NCI-H460 (cell line): ENCODE results near the gene PRPF31. TPM values are rescaled to one million over a fixed set of nuclear protein-coding genes. Genes with fewer than 3 reads are reported as not detected.
"Not testable (repeated sequence)": the region's sequence is repeated elsewhere in the genome, so short reads cannot be mapped to it uniquely, and the experiment has no call there.

ENCODE experiments used
- DNase-seq: peaks from one replicate; pipeline ENCODE4 v3.0.0-alpha.2; 2016; ENCODE audit warnings: low read depth; ENCODE audit errors: extremely low read depth
- polyA plus RNA-seq: library from polyadenylated mRNA; depleted of rRNA; stranded (reverse); fragments of >200 nt; gene quantifications from 2 replicates; pipeline ENCODE4 v1.2.3, GENCODE V29; 2014; cell fraction: nucleus; rRNA removed
- total RNA-seq: library from RNA; depleted of rRNA; stranded (reverse); fragments of >200 nt; shearing (Covaris generic); gene quantifications from 2 replicates; pipeline ENCODE4 v1.2.3, GENCODE V29; 2014; rRNA removed

Gene PRPF31, protein sequence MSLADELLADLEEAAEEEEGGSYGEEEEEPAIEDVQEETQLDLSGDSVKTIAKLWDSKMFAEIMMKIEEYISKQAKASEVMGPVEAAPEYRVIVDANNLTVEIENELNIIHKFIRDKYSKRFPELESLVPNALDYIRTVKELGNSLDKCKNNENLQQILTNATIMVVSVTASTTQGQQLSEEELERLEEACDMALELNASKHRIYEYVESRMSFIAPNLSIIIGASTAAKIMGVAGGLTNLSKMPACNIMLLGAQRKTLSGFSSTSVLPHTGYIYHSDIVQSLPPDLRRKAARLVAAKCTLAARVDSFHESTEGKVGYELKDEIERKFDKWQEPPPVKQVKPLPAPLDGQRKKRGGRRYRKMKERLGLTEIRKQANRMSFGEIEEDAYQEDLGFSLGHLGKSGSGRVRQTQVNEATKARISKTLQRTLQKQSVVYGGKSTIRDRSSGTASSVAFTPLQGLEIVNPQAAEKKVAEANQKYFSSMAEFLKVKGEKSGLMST
- total RNA-seq: 28.5 and 34.1 TPM in 2 replicates
- 81.7 and 84.9 TPM in 2 replicates for polyA plus RNA-seq

DNA sequence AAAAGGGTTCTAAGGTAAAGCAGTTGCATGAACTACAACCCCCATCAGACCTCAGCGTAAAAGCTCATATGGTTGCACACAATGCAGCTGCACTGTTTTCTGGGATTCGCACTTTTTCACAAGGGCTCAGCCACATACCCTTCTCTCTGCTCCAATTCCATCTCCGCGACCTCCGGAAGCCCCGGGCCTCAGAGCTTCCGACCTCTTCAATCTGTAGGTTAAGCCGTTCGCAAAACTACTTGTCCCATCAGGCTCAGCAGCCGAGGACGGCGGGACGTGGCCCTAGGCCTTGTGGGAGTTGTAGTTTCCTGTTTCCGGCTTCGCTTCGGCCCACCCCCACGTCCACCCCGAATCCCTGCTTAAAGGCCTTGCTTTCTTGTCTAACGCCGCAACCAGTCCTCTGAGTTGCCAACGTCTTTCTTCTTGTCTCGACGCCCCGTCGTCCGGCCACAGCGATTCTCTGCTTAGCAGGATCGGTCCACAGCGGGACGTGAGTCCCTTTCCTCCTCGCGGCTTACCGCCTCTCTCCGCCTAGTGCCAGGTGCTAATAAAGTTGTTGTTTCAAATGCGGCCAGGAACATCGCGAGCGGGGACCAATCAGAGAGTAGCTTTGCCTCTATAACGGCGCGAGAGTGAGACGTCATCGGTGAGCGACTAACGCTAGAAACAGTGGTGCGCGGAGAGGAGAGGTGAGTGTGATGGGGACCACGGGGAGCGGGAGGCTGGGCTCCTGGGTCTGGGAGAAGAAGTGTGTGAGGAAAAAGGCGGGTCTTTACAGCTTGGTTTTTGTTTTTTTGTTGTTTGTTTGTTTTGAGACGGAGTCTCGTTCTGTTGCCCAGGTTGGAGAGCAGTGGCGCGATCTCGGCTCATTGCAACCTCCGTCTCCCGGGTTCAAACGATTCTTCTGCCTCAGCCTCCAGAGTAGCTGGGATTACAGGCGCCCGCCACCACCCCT lies at the start of gene PRPF31, which contains the start of gene TFPT:
PRPF31 (plus strand) TSS at position 646 of the 955 bp plus-strand sequence. CDS start 2,525 bp downstream, outside the sequence.
TFPT (minus strand) TSS at position 549 of the 955 bp plus-strand sequence; CDS start at position 161, 388 bp downstream.
- DNase-seq: peak; percentile 96

DNA sequence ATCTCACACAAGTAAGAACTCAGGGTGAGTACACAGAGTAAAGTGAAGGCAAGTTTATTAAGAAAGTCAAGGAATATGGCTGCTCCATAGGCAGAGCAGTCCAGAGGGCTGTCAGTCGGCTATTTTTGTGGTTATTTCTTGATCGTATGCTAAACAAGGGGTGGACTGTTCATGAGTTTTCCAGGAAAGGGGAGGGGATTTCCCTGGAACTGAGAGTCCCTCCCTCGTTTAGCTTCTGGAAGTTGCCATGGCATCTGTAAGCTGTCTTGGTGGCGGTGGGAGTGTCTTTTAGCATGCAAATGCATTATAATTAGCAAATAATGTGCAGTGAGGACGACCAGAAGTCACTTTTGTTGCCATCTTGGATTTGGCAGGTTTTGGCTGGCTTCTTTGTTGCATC lies 46.1 kb upstream of the PRPF31 start:
- DNase-seq: no peak

DNA sequence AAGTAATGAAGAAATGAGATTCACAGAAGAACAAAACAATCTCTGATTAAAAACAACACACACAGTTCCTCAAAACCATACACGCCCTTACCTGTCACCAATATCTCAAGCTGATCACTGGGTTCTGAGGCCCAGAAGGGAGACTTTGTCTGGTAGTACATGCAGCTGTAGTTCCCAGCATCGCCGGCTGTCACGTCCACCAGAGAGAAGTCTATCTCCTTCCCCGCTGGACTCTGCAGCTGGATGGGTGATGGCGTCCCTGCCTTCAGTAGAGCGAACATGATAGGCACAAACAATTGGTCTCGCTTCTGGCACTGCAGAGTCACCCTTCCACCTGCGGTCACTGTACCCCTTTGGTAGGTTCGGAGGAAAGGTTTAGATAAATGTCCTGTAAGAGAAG lies 41.7 kb upstream of the PRPF31 start:
- DNase-seq: no peak

DNA sequence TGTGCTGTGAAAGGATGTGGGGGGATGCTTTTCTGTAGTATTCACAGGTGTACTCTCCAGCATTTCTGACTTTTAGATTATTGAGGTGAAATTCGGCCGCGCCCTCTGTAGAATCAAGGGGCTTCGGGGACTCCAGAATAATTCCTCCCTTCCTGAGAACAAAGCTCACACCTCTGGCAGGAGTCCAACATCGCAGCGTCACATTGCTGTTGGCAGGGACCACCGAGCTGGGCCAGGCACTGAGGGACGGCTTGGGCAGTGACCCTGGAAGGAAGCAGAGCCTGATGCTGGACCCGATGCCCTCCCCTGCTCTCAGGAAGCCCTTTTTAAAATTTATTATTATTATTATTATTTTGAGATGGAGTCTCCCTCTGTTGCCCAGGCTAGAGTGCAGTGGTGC lies 40.7 kb upstream of the PRPF31 start:
- DNase-seq: no peak

DNA sequence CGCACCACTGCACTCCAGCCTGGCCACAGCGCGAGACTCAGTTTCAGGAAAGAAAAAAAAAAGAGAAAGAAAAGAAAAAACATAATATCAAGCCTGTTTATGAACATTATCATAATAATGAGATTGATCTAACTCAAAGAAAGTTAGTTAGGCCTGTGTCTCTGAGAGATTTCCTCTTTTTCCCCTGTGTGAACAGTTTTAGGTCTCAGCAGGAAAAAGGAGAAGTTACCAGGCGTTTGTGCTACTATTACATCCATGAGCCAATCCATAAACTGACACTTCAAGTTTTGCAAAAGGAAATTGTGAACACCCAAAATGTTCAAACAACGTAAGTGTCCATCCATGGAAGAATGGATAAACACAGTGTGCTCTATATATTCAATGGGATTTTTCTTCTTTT lies 38.2 kb upstream of the PRPF31 start:
- no peak for DNase-seq

DNA sequence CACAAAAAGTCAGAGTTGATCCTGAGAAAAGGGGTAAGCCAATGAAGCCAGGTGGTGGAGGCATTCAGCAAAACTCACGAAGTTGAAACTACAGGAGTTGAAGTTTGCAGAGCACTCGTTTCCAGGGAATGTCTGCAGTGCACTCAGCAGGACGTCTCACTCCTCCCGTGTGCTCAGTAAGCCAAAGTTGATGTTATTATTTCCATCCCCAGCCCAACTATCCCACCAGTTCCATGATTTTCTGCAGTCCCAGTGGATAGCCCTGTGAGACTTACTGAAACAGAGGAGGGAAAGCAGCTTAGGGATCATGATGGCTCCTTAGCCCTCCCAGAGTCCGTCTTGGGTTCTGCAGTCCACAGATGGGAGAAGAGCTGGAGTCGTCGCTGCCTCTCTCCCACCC lies 34.5 kb upstream of the PRPF31 start, which contains the start of gene TARM1:
TARM1 (minus strand) TSS at position 334 of the 400 bp plus-strand sequence; CDS start at position 309, 25 bp downstream.
- no peak for DNase-seq

DNA sequence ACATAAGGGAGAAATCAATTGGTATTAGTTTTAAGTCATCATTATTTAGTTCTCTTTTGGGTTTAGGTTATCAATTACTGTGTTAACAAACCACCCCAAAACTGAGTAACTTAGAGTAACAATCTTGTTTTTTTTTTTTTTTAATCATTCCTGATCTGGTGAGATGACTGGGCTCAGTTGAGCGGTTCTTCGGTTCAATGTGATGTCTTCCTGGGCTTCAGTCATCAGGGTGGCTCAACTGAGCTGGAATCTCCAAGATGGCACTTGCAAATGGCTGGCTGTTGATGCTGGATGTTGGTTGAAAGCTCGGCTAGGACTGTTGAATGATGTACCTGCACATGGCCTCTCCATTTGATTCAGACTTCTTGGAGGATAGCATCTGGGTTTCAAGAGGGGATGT lies 31.1 kb upstream of the PRPF31 start:
- DNase-seq: no peak

DNA sequence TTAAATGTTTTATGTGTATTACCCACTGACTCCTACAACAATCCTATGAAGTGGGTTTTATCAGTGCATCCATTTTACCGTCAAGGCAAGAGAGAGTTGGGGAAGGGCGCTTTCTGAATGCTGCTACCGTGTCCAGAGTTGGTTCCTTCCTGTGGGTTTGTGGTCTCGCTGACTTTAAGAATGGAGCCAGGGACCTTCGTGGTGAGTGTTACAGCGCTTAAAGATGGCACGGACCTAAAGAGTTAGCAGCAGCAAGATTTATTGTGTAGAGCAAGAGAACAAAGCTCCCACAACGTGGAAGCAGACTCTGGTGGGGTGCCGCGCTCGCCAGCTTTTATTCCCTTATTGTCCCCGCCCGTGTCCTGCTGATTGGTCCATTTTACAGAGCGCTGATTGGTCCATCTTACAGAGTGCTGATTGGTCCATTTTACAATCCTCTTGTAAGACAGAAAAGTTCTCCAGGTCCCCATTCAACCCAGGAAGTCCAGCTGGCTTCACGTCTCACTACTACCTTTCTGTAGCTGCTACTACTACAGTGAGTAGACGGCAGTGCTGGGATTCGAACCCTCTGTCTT lies 21.0 kb upstream of the PRPF31 start:
- DNase-seq: no peak

DNA sequence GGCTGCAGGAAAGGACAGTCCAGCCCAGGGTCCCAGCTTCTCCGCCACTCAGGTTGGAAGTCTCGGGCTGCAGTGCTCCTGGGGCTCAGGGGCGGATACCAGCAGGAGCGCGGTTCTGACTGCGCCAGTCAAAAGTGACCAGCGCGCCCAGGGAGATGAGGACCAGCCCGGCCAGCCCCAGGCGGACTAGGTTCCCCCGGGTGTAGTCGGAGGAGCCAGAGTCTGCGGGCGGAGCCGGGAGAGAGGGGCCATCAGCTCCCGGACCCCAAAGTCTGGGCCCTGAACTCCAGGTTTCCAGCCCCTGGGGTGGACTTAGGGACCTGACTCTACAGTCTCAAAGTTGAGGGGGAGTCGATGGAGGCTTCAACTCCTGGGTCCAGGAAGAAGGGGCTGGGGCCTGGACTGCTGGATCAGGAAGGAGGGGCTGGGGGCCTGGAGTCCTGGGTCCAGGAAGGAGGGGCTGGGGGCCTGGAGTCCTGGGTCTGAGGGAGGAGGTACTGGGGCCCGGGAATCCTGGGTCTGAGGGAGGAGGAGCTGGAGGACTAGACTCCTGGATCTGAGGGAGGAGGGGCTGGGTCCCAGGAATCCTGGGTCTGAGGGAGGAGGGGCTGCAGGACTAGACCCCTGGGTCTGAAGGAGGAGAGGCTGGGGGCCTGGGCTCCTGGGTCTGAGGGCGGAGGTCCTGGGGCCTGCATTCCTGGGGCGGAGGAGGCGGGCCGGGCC lies 20.3 kb upstream of the PRPF31 start:
- DNase-seq: no peak

DNA sequence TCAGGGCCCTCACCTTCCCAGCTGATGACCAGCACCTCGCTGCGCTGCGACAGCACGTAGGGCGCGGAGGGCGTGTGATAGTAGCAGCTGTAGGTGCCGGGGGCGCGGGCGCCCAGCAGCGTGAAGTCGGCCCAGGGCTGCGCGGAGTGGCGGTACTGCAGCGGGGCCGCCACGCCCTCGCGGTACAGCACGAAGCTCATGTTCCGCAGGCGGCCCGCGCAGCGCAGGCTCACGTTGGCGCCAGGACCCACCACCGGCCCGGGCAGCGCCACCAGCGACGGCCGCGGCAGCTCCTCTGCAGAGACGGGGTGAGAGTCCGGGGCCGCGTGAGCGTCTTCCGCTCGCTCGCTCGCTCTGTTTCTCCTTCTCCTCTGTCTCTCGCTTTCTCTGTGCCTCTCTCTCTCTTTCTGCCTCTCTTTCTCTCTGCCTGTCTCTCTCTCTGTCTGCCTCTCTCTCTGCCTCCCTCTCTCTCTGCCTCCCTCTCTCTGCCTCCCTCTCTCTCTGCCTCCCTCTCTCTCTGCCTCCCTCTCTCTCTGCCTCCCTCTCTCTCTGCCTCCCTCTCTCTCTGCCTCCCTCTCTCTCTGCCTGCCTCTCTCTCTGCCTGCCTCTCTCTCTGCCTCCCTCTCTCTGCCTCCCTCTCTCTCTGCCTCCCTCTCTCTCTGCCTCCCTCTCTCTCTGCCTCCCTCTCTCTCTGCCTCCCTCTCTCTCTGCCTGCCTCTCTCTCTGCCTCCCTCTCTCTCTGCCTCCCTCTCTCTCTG lies 19.5 kb upstream of the PRPF31 start:
- peak; percentile 13 for DNase-seq

DNA sequence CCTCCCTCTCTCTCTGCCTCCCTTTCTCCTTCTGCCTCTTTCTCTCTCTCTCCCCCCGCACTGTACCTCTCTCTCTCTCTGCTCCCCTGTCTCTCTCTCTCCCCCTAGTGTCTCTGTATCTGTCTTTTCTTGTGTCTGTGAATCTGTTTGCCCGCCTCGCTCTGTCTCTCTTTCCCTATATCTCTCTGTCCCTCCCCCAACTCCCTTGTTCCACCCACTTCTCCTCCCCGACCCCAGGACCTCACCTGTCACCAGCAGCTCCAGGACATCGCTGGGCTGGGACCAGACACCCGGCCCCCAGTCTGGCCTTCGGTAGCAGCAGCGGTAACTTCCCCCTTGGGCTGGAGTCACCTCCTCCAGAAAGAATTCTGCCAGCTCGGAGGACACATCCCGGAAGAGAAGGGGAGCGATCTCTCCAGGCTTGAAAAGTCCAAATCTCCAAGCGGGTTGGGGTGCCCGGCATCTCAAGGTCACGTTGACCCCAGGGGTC lies 18.9 kb upstream of the PRPF31 start:
- DNase-seq: peak; percentile 46

DNA sequence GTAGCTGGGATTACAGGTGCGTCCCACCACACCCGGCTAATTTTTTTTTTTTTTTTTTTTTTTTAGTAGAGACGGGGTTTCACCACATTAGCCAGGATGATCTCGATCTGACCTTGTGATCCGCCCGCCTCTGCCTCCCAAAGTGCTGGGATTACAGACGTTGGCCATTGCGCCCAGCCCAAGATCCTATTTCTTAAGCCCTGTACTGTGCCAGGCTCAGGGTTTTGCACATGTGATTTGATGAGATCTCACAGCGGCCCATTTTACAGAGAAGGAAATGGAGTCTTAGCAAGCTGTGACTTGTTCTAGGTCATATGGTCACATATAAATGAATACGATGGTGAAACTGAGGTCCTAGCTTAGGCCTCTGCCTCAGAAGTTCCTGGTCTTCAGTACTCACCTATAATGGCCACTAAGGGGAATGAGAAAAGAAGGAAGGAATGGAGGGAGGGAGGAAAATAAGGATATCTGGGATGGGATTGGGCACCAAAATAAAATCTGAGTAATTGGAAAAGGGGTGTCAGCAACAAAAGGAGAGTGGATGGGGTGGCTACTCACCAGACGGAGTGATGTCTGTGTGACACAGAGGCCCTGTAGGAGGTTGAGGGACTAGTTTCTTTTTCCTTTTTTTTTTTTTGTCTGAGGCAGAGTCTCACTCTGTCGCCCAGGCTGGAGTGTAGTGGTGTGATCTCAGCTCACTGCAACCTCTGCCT lies 16.2 kb upstream of the PRPF31 start:
- DNase-seq: no peak

DNA sequence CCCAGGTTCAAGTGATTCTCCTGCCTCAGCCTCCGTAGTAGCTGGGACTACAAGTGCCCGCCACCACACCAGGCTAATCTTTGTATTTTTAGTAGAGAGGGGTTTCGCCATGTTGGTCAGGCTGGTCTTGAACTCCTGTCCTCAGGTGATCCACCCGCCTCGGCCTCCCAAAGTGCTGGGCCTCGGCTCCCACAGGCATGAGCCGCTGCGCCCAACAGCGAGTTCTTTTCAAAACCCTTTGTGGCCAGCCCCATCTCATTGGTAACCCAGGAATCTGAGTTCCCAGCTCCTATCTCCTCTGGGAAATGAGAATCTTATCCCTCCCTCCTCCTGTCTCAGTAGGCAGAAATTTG lies 15.7 kb upstream of the PRPF31 start:
- DNase-seq: not testable (repeated sequence)

DNA sequence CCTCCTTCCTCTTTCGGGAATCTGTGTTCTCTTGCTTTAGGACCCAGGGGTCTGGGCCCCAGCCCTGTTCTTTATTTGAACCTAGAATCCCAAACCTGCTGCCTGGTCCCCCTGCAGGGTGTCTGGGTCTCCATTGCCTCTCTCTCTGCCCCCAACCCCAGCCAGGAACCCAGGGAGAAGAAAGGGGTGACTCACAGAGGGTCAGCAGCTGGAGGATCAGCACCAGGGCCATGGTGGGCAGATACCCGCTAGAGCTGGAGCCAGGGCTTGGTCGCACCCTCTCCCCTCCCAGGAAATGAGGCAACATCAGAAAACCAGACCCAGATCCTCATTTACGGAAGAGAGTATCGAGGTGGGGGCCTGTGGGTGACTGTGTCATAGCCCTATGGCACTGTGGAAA lies 15.0 kb upstream of the PRPF31 start, which contains the start of gene OSCAR:
OSCAR (minus strand) TSS at position 243 of the 400 bp plus-strand sequence; CDS start at position 232, 11 bp downstream.
- no peak for DNase-seq

DNA sequence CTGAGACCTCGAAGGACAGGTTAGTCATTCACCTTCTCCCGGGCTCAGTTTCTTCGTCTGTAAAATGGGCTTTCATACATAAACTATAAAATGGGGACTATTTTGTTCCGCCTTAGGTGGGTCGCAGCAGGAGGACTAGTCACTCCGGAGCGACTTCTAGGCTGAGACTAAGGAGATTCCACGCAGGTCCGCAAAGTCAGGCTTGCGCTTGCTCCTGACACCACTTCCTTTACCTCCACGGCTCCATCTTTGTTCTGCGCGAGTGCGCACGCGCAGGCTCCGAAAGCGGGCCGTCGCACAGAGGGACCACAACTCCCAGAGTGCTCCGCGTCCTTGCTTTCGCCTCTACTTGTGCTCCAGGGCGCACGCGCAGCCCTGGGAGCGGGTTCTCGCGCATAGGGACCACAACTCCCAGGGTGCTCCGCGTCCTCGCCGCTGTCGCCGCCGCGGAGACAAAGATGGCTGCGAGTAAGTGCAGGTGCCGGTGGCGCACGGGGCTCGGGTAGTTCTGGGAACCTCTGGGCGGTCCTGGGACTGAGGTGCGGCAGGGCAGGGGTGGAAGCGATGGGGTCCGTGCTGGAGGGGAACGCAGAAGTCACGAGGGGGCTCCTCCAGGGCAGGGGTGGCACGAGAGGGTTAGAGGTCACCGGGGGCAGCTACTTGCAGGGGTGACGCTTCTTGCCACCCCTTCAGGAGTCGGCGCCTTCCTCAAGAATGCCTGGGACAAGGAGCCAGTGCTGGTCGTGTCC lies 13.0 kb upstream of the PRPF31 start, which contains the start of gene NDUFA3:
NDUFA3 (plus strand) TSS at position 435 of the 749 bp plus-strand sequence; CDS start at position 459, 24 bp downstream.
- DNase-seq: peak; percentile 95

DNA sequence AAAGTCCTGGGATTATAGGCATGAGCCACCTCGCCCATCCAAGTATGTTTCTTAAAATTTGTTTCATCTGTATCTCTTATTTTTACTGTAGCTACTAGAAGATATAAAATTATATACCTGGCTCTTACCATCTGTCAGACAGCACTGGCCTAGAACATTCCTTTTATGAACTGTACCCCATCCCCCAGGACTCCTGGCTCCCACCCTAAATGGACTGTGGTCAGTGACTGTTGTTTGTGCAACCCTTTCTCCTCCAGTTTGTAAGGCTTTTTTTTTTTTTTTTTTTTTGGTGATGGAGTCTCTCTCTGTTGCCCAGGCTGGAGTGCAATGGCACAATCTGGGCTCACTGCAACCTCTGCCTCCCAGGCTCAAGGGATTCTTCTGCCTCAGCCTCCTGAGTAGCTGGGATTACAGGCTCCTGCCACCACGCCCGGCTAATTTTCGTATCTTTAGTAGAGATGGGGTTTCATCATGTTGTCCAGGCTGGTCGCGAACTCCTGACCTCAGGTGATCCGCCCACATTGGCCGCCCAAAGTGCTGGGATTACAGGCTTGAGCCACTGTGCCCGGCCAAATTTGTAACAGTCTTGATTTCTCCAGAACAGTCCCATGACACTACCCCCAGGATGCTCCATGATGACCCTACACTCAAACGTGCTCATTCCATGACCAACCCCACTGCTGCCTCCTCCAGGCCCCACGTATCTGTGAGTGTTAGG lies 10.4 kb upstream of the PRPF31 start:
- no peak for DNase-seq

DNA sequence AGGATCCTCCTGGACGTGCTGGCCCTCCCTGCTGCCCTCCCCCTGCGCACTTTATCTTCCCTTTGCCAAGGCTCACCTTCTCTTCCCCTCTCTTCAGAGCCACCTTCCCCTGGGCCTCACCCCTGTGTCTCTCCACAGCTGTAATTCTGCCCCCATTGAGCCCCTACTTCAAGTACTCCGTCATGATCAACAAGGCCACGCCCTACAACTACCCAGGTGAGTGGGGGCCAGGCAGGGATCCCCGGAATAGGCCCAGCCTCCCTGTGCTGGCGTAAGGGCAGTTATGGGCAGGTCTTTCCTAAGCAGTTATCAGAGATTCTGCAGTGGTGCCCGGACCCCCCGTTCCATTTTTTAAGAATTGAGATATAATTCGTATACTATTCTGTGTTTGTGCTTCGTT lies 9.8 kb upstream of the PRPF31 start:
- DNase-seq: no peak
